Activated CD4-positive, alpha-beta memory T cell treated with anti-CD3 and anti-CD28 coated beads for 36 hours (primary cell): ENCODE measurements around the gene C6orf132. TPM values are rescaled to one million over a fixed set of nuclear protein-coding genes. Genes with fewer than 3 reads are reported as not detected.

ENCODE experiments used
- CTCF ChIA-PET: fragments of 350-600 bp; sonication (Branson Sonifier 250); formaldehyde crosslinking; loops from one replicate; lab custom pipeline; 2021; ENCODE audit warnings: antibody characterized with exemption, inconsistent platforms; lab: Charles Lee
- POLR2A ChIA-PET: fragments of 350-600 bp; sonication (Branson Sonifier 250); formaldehyde crosslinking; loops from one replicate; lab custom pipeline; 2021; ENCODE audit warnings: antibody characterized with exemption; lab: Charles Lee
- DNase-seq: peaks from one replicate; pipeline ENCODE4 v3.0.0-alpha.2; 2020
- H3K27ac Mint-ChIP-seq: one replicate; pipeline ENCODE4 v1.8.0; 2021; ENCODE audit warnings: mixed read lengths
- H3K27me3 Mint-ChIP-seq: one replicate; pipeline ENCODE4 v1.8.0; 2021; ENCODE audit warnings: mixed read lengths
- H3K36me3 Mint-ChIP-seq: one replicate; pipeline ENCODE4 v1.8.0; 2021; ENCODE audit warnings: mixed read lengths
- H3K4me1 Mint-ChIP-seq: one replicate; pipeline ENCODE4 v1.8.0; 2021; ENCODE audit warnings: low read depth, mixed read lengths
- H3K4me3 Mint-ChIP-seq: one replicate; pipeline ENCODE4 v1.8.0; 2021; ENCODE audit warnings: mild to moderate bottlenecking, mixed read lengths
- H3K9me3 Mint-ChIP-seq: one replicate; pipeline ENCODE4 v1.8.0; 2021; ENCODE audit warnings: mixed read lengths
- intact Hi-C: fragments of 100-400 bp; cut with micrococcal nuclease; formaldehyde crosslinking; loops from one replicate; pipeline ENCODE4 v1.15.1; 2023
- total RNA-seq, 2 experiments: library from RNA; stranded (reverse); gene quantifications; one replicate each; pipeline ENCODE4 v1.2.3, GENCODE V29; 2021

Gene C6orf132
- total RNA-seq, 2 experiments from 2014 or later = 0.22 to 0.29 TPM

DNA sequence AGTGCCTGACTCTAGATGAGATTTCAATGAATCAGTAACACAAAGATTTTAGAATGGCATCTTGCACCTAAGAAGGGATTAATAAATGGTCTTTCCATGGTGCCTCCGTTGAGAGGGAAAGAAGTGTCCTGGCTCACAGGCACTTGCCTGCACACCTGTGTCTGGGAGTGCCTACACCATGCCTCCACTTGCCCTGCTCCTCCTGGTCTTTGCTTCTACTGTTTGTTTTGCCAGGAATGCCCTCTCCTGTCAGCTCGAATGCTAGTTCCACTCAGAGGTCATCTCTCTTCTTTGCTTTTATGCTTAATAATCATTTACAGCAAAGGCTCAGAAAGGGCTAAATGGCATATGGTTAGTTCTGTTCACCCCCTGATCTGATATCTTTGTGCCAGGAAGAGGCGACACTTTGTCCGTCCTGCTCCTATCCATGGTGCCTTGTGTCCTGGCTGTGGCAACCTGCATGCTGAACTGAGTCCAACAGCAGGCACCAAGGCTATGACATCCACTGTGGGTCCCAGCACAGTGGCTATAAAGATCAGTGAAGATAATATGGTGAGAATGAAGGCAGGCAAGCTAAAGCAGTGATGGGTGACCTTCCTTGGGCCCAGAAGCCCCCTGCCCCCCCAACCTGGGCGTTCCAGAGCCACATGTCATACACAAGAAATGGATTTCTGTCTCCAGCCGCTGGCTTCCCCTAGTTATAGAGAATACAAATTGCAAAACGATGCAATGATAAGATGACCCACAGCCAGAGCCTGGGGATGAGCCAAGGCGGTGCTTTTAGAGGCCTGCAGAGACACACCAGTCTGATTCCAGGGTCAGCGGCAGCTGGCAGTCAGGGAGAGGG, 1.4 kb downstream of the C6orf132 start:
- ChIA-PET CTCF (no interaction called here), POLR2A (no interaction called here)
- Mint-ChIP-seq H3K9me3 (no peaks in the 10 kb centered on the region), H3K27ac (no peak overlapping the region), H3K4me3 (no peak overlapping the region), H3K36me3 (no peaks in the 10 kb centered on the region), H3K27me3 (peaks cover 28% of the 10 kb centered on the region), H3K4me1 (peaks cover 14% of the 10 kb centered on the region)
- intact Hi-C loops = no loop called here
- DNase-seq = no peak

DNA sequence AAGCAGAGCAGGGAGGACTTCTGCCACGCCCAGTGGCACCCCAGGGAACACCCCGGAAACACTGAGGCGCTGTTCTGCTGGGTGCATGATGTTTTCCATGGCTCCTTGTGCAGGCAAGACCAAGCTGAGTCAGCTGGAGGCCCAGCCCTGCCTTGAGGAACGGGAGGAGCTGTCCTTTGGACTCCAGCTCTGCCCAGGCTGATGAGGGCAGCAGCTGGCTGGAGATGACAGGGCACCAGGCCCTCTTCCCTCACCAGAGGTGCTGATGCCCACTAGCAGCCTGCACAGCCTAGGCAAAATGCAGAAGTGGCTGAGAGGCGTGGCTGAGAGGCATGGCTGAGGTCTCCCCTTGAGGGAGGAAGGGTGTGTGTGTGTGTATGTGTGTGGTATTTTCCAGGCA, 2.4 kb downstream of the C6orf132 start:
- DNase-seq = no peak
- Mint-ChIP-seq H3K27ac (no peak overlapping the region), H3K4me1 (peaks cover 14% of the 10 kb centered on the region), H3K4me3 (no peak overlapping the region), H3K27me3 (peaks cover 25% of the 10 kb centered on the region), H3K36me3 (no peaks in the 10 kb centered on the region), H3K9me3 (no peaks in the 10 kb centered on the region)
- ChIA-PET POLR2A (no interaction called here), CTCF (interaction anchor here (0.6 kb wide), 1 partner anchor 10 kb away, joined by 5 read pairs; no protein-coding TSS in a partner anchor)
- intact Hi-C loops = no loop called here

DNA sequence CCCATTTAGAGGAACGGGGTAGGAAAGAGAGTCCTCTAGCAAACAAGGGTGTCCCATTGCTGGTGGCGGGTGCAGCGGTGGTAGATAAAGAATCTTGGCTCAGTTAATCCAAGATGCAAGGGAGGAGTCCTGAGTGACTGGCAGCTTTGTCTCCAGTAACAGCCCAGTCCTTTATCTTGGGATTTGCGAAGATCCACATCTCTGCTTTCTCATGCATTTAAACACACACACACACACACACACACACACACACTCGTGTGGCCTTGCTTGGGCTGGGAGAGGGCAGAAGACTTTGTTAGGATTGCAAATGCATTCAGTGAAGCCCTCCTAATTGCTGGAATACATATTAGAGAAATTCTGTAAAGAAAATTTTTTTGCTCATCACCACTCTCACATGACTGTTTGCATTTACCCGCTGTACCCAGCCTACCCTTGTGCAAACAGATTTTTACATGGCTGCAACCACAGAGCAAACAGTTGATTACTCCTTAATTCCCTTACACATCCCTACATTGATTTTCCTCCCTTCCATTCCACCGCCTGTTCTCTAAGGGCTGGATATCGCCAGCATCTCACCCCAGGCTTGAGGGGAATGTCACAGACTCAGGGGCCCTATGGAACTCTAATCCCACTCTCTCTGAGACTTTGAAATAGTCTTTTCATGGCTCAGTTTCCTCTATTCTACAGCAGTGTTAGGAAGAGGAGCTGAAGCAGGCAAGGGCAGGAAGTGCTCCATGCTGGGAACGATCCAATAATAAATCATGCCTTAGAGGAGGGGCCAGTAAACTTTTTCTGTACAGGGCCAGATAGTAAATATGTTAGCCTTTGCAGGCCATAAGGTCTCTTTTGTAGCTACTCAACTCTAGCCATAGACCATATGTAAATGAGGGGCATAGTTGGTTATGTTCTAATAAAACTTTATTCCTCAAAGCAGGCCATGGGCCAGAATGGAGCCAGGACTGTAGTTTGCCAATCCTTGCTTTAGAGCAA, 3.5 kb downstream of the C6orf132 start:
- H3K4me1 Mint-ChIP-seq = peaks cover 14% of the 10 kb centered on the region

DNA sequence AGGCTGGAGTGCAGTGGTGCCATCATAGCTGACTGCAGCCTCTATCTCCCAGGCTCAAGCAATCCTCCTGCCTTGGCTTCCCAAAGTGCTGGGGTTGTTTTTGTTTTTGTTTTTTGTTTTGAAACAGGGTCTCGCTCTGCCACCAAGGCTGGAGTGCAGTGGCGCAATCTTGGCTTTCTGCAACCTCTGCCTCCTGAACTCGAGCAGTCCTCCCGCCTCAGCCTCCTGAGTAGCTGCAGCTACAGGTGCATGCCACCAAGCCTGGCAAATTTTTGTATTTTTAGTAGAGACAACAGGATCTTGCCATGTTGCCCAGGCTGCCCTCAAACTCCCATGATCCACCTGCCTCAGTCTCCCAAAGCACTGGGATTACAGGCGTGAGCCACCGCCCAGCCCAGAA, 4.2 kb downstream of the C6orf132 start:
- Mint-ChIP-seq H3K4me3 (no peak overlapping the region), H3K36me3 (no peaks in the 10 kb centered on the region), H3K9me3 (no peaks in the 10 kb centered on the region), H3K27ac (no peak overlapping the region), H3K4me1 (peaks cover 14% of the 10 kb centered on the region), H3K27me3 (peaks cover 17% of the 10 kb centered on the region)
- CTCF ChIA-PET = no interaction called here
- POLR2A ChIA-PET = no interaction called here
- DNase-seq = no peak
- intact Hi-C loops = no loop called here

More for the DNA sequence above, 3.5 kb downstream of the C6orf132 start:
- H3K4me3 Mint-ChIP-seq = no peak overlapping the region
- ChIA-PET CTCF (interaction anchor here (0.5 to 0.7 kb wide), 3 partner anchors 9 to 68 kb away, joined by 3 to 5 read pairs (median 5); no protein-coding TSS in a partner anchor), POLR2A (no interaction called here)
- no peaks in the 10 kb centered on the region for H3K9me3 Mint-ChIP-seq
- H3K27me3 Mint-ChIP-seq = peaks cover 24% of the 10 kb centered on the region
- intact Hi-C loops = no loop called here
- DNase-seq = no peak
- H3K36me3 Mint-ChIP-seq = no peaks in the 10 kb centered on the region
- H3K27ac Mint-ChIP-seq = no peak overlapping the region

DNA sequence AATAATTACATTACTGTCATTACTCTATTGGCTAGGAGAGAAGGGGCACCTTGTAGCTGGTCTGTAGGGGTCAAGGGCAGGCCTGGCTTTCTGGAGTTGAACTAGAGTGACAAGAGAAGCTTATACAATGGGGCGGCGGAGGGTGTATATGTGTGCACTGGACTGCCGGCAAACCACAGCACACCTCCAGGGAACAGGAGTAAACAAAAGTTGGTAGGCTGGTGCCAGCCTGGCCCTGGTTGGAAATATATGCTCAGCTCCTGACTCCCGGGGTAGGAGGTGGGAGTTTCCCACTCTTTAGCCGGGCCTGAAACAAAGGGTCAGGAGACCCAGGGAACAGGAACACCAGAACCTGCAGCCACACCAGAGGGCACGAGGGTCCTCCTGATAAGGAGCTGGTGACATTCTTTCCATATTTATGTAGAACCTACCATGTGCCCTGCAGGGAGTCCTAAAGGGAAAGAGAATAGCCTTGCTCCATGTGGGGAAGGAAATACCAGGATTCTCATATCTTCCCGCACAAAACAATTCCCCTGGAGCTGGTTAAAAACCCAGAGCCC, 5.1 kb downstream of the C6orf132 start:
- Mint-ChIP-seq H3K27ac (peak overlapping the region; percentile 44), H3K4me1 (peaks cover 11% of the 10 kb centered on the region), H3K4me3 (no peak overlapping the region), H3K36me3 (no peaks in the 10 kb centered on the region), H3K27me3 (peaks cover 12% of the 10 kb centered on the region), H3K9me3 (no peaks in the 10 kb centered on the region)
- ChIA-PET POLR2A (no interaction called here), CTCF (interaction anchor here (0.8 to 1.6 kb wide), 5 partner anchors 39 to 432 kb away, joined by 3 to 4 read pairs (median 4); partner anchors contain the start of gene TOMM6)
- intact Hi-C loops = no loop called here
- DNase-seq = no peak

DNA sequence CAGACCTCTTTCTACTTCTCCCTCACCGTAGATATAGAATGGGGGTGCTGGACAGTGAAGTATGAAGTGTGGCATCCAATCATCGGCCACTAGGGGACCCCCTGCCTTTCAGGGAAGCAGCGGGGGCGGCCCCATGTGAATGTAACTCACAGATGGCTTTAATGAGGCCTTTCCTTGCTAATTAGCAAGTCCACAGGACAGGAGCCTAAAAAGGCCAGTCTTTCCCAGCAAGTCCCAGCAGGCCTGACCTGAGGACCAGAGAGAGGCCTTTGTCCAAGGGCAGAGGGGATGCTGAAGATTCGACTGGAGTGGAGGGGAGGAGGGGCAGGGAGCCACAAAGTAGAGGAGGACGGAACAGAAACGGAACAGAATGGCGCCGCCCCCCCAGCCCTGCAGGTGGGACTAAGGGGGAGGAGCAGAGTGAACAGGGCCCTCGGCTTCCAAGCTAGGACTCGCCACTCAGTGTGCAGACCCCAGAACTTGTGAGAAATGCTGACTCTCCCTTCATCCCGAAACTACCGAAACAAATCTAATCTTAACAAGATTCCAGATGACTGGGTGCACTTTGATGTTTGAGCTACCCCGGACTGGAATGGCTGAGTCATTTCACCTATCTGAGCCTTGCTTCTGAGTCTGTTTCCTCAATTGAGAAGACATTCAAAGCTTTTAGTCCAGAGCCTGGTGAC, 5.8 kb downstream of the C6orf132 start:
- ChIA-PET POLR2A (no interaction called here), CTCF (interaction anchor here (0.8 to 1.6 kb wide), 5 partner anchors 40 to 431 kb away, joined by 3 to 4 read pairs (median 4); partner anchors contain the start of gene TOMM6)
- DNase-seq = peak; percentile 61
- Mint-ChIP-seq H3K27me3 (peaks cover 11% of the 10 kb centered on the region), H3K36me3 (no peaks in the 10 kb centered on the region), H3K9me3 (no peaks in the 10 kb centered on the region), H3K4me3 (no peak overlapping the region), H3K4me1 (peaks cover 11% of the 10 kb centered on the region), H3K27ac (peak overlapping the region; percentile 44)
- intact Hi-C loops = no loop called here

DNA sequence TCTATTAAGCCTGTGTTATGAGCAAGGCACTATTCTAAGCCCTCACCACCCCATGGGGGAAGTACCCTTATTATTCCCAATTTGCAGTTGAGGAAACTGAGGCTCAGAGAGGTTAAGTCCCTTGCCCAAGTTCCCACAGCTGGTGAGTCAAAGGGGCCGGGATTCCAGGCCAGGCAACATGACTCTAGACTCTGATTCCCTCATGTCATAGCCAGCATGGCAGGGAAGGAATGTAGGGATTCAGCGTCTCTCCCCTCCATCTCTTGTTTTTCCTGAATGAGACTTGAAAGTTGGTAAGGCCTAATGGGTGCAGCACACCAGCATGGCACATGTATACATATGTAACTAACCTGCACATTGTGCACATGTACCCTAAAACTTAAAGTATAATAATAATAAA, 6.7 kb downstream of the C6orf132 start:
- intact Hi-C loops = no loop called here
- H3K4me3 Mint-ChIP-seq = no peak overlapping the region
- peaks cover 1% of the 10 kb centered on the region for H3K27me3 Mint-ChIP-seq
- no peak for DNase-seq
- ChIA-PET CTCF (interaction anchor here (1.8 kb wide), 1 partner anchor 32 kb away, joined by 8 read pairs; no protein-coding TSS in a partner anchor), POLR2A (no interaction called here)
- no peaks in the 10 kb centered on the region for H3K36me3 Mint-ChIP-seq
- peaks cover 11% of the 10 kb centered on the region for H3K4me1 Mint-ChIP-seq
- H3K9me3 Mint-ChIP-seq = no peaks in the 10 kb centered on the region
- H3K27ac Mint-ChIP-seq = no peak overlapping the region

DNA sequence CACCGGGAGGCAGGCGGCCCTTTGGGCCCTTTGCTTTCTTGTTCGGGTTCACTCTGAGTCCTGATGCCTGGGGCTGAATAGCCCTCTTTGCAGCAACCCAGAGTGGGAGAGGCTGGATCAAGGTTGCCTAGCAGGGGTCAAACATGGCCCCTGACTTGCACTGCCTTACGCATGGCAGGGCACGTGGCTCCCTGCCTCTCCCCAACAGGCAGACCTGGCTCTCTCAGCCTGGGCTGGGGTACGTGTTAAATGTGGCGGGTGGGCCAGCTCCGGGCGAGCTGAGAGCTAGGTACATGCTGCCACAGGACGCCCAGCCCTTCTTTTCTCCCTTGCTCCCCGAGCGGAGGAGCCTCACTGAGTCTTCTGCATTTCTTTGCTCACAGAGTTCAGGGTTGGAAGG, 7.3 kb downstream of the C6orf132 start:
- Mint-ChIP-seq H3K27ac (no peak overlapping the region), H3K36me3 (no peaks in the 10 kb centered on the region), H3K27me3 (no peaks in the 10 kb centered on the region), H3K4me3 (no peak overlapping the region), H3K4me1 (peaks cover 11% of the 10 kb centered on the region), H3K9me3 (no peaks in the 10 kb centered on the region)
- no peak for DNase-seq
- POLR2A ChIA-PET = no interaction called here
- intact Hi-C loops = no loop called here
- CTCF ChIA-PET = interaction anchor here (1.8 kb wide), 1 partner anchor 31 kb away, joined by 8 read pairs; no protein-coding TSS in a partner anchor

DNA sequence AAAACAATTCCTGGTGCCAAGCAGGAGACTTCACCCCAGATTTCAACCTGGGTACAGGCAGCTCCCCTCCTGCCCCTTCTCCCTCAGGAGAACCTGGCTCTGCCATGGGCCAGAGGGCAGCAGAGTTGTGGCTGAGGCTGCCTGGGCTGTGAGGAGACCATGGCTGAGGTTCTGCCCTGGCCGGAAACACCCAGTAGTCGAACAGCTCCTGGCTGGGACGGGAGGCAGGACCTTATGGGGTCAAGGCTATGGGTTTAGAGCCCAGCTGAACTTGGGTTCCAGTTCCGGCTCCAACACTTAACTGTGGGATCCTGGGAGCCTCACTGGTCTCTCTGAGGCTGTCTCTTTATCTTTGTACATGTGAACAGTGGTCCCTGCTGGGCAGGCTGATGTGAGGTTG, 8.5 kb downstream of the C6orf132 start:
- H3K36me3 Mint-ChIP-seq = no peaks in the 10 kb centered on the region
- H3K9me3 Mint-ChIP-seq = no peaks in the 10 kb centered on the region
- H3K4me3 Mint-ChIP-seq = no peak overlapping the region
- DNase-seq = no peak
- ChIA-PET POLR2A (interaction anchor here (1.8 kb wide), 1 partner anchor 12 kb away, joined by 3 read pairs; no protein-coding TSS in a partner anchor), CTCF (interaction anchor here (1.8 kb wide), 1 partner anchor 30 kb away, joined by 8 read pairs; no protein-coding TSS in a partner anchor)
- no peak overlapping the region for H3K27ac Mint-ChIP-seq
- intact Hi-C loops = no loop called here
- no peaks in the 10 kb centered on the region for H3K27me3 Mint-ChIP-seq
- peaks cover 11% of the 10 kb centered on the region for H3K4me1 Mint-ChIP-seq

DNA sequence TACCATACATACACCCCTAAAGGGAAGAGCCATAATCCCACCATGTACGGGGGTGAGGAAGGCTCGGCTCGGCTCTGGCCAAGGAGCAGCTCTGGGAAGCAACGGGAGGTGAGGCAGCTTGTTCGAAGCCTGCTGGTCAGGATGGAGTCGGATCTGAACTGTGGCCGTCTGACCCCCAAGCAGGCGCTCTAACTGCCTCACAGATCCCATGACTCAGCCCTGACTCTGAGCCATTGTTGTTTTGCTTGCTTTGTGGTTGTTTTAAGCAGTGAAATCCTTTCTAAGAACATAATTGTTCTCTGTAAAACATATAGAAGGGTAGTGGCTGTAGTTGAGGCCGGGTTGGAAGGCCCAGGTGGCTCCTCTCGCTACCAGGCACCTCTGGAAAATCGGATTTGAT, 10.9 kb downstream of the C6orf132 start:
- intact Hi-C loops = no loop called here
- Mint-ChIP-seq H3K36me3 (no peaks in the 10 kb centered on the region), H3K27me3 (no peaks in the 10 kb centered on the region), H3K27ac (no peak overlapping the region), H3K4me1 (peaks cover 3% of the 10 kb centered on the region), H3K9me3 (no peaks in the 10 kb centered on the region), H3K4me3 (no peak overlapping the region)
- ChIA-PET POLR2A (no interaction called here), CTCF (no interaction called here)
- DNase-seq = no peak

DNA sequence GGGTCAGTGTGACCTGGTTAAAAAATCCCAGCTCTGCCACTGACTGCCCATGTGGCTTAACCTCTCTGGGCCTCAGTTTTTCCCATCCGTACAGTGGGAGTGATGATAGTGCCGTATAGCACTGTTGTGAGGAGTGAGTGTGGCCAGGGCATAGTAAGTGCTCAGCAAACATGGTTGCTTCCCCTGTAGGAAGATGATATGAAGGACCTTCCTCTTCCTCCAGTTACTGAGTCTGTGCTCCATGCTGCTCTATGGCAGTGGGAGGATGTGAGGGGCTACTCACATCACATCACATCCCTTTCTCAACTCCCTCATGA, 13.1 kb downstream of the C6orf132 start:
- ChIA-PET CTCF (interaction anchor here (0.6 to 2.9 kb wide), 2 partner anchors 25 to 66 kb away, joined by 3 to 9 read pairs; no protein-coding TSS in a partner anchor), POLR2A (no interaction called here)
- intact Hi-C loops = no loop called here
- DNase-seq = no peak
- no peaks in the 10 kb centered on the region for H3K4me1 Mint-ChIP-seq
- H3K4me3 Mint-ChIP-seq = no peak overlapping the region
- H3K27ac Mint-ChIP-seq = no peak overlapping the region
- no peaks in the 10 kb centered on the region for H3K27me3 Mint-ChIP-seq
- H3K36me3 Mint-ChIP-seq = no peaks in the 10 kb centered on the region
- H3K9me3 Mint-ChIP-seq = no peaks in the 10 kb centered on the region
